ENCODE measurements around the gene ARL15.

Gene ARL15

GRCh38 chr5:53927668-53928247 lies 382.6 kb downstream of the ARL15 start:
- Histone ChIP-seq H3K9ac (ENCODE audit: low read depth, low read length, poor library complexity) (no peak overlapping the region), H2BK5ac (ENCODE audit: low read length) (no peak overlapping the region), H2AFZ (ENCODE audit: low read length) (no peak overlapping the region)

GRCh38 chr5:53926026-53926425 lies 384.3 kb downstream of the ARL15 start:
- H3K79me1 ChIP-seq (ENCODE audit: low read depth, low read length): no peaks in the 10 kb centered on the region
- no peak overlapping the region for H4K8ac ChIP-seq (ENCODE audit: low read depth, low read length)
- no peak overlapping the region for H2AFZ ChIP-seq (ENCODE audit: low read length)
- H3K4me3 ChIP-seq (ENCODE audit: low read length in 2 of 2): no peak overlapping the region
- H3K14ac ChIP-seq (ENCODE audit: low read length): no peak overlapping the region
- DNase-seq (ENCODE audit: low spot score): no peak
- no peak overlapping the region for H2AK5ac ChIP-seq (ENCODE audit: low read depth, low read length)
- H3K4me1 ChIP-seq (ENCODE audit: control insufficient read depth in 2 of 2, insufficient read depth in 1 of 2, low read depth in 1 of 2, low read length in 2 of 2): peaks cover 2 to 16% of the 10 kb centered on the region in 2 donors
- no peak overlapping the region for H2BK5ac ChIP-seq (ENCODE audit: low read length)
- no peak overlapping the region for H4K91ac ChIP-seq (ENCODE audit: low read depth, low read length, poor library complexity)
- no peak overlapping the region for H2BK120ac ChIP-seq (ENCODE audit: low read depth, low read length)
- no CpG with 5 or more reads among the region's 4 CpGs for WGBS, 2 donors (ENCODE audit: extremely low coverage in 2 of 2, insufficient read length in 2 of 2, insufficient replicate concordance in 1 of 2)
- H3K9me3 ChIP-seq (replicated peaks in 1 of 2; ENCODE audit: control insufficient read depth in 2 of 2, insufficient read depth in 1 of 2, low read depth in 1 of 2, low read length in 2 of 2): no peaks in the 10 kb centered on the region
- H3K27ac ChIP-seq (replicated peaks; ENCODE audit: low read length): no peak overlapping the region
- no peak overlapping the region for H2BK15ac ChIP-seq (ENCODE audit: low read length)
- H3K23ac ChIP-seq (ENCODE audit: low read depth, low read length, poor library complexity): no peak overlapping the region
- H3K4ac ChIP-seq (ENCODE audit: low read length): no peak overlapping the region
- no peak overlapping the region for H3K9ac ChIP-seq (ENCODE audit: low read depth, low read length, poor library complexity)
- no peak overlapping the region for H3K18ac ChIP-seq (ENCODE audit: low read length)
- H3K27me3 ChIP-seq (ENCODE audit: control insufficient read depth in 3 of 3, insufficient read depth in 3 of 3, low read depth in 1 of 3, low read length in 3 of 3): no peaks in the 10 kb centered on the region
- H3K36me3 ChIP-seq (replicated peaks in 1 of 2; ENCODE audit: control insufficient read depth in 2 of 2, insufficient read depth in 2 of 2, low read length in 2 of 2): no peaks in the 10 kb centered on the region
- no peak overlapping the region for H3K4me2 ChIP-seq (ENCODE audit: insufficient read depth, low read length, poor library complexity, severe bottlenecking)
- H2BK12ac ChIP-seq (ENCODE audit: low read length): no peak overlapping the region

More at GRCh38 chr5:53927668-53928247, 382.6 kb downstream of the ARL15 start:
- Histone ChIP-seq H2BK15ac (ENCODE audit: low read length) (no peak overlapping the region), H3K4me1 (ENCODE audit: control insufficient read depth in 2 of 2, insufficient read depth in 1 of 2, low read depth in 1 of 2, low read length in 2 of 2) (peaks cover 2 to 16% of the 10 kb centered on the region in 2 donors), H3K9me3 (replicated peaks in 1 of 2; ENCODE audit: control insufficient read depth in 2 of 2, insufficient read depth in 1 of 2, low read depth in 1 of 2, low read length in 2 of 2) (no peaks in the 10 kb centered on the region), H3K4me2 (ENCODE audit: insufficient read depth, low read length, poor library complexity, severe bottlenecking) (no peak overlapping the region), H4K91ac (ENCODE audit: low read depth, low read length, poor library complexity) (no peak overlapping the region), H3K27me3 (ENCODE audit: control insufficient read depth in 3 of 3, insufficient read depth in 3 of 3, low read depth in 1 of 3, low read length in 3 of 3) (no peaks in the 10 kb centered on the region), H3K18ac (ENCODE audit: low read length) (no peak overlapping the region), H3K23ac (ENCODE audit: low read depth, low read length, poor library complexity) (no peak overlapping the region), H3K36me3 (replicated peaks in 1 of 2; ENCODE audit: control insufficient read depth in 2 of 2, insufficient read depth in 2 of 2, low read length in 2 of 2) (no peaks in the 10 kb centered on the region), H3K4me3 (ENCODE audit: low read length in 2 of 2) (no peak overlapping the region), H2BK120ac (ENCODE audit: low read depth, low read length) (no peak overlapping the region), H3K4ac (ENCODE audit: low read length) (no peak overlapping the region), H3K79me1 (ENCODE audit: low read depth, low read length) (no peaks in the 10 kb centered on the region), H2AK5ac (ENCODE audit: low read depth, low read length) (no peak overlapping the region), H3K27ac (replicated peaks; ENCODE audit: low read length) (no peak overlapping the region), H4K8ac (ENCODE audit: low read depth, low read length) (no peak overlapping the region), H3K14ac (ENCODE audit: low read length) (no peak overlapping the region), H2BK12ac (ENCODE audit: low read length) (no peak overlapping the region)
- WGBS, 2 donors (ENCODE audit: extremely low coverage in 2 of 2, insufficient read length in 2 of 2, insufficient replicate concordance in 1 of 2): no CpG with 5 or more reads among the region's 6 CpGs
- no peak for DNase-seq (ENCODE audit: low spot score)

DNA sequence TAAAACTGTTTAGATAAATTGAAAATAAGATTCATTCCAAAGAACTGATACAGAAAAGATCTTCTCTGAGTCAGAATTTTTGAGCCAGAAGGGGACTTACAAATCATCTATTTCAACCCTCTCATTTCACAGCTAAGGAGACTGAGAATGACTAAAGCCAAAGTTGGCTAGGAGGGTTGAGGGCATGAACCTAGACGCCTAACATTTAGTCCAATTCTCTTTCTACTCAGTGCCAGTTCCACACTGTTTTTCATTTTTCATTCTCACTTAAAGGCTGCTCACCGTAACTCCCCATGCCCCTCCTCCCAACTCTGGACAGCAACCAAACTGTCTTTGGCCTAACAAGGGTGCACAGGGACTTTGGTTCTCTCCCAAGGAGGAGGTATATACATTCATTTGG lies 386.0 kb downstream of the ARL15 start:
- H2AFZ ChIP-seq (ENCODE audit: low read length): no peak overlapping the region
- H3K4me3 ChIP-seq (ENCODE audit: low read length in 2 of 2): no peak overlapping the region
- H2BK12ac ChIP-seq (ENCODE audit: low read length): no peak overlapping the region
- H2BK15ac ChIP-seq (ENCODE audit: low read length): no peak overlapping the region
- no peaks in the 10 kb centered on the region for H3K9me3 ChIP-seq (replicated peaks in 1 of 2; ENCODE audit: control insufficient read depth in 2 of 2, insufficient read depth in 1 of 2, low read depth in 1 of 2, low read length in 2 of 2)
- no peak overlapping the region for H2BK120ac ChIP-seq (ENCODE audit: low read depth, low read length)
- H2BK5ac ChIP-seq (ENCODE audit: low read length): no peak overlapping the region
- H3K27ac ChIP-seq (replicated peaks; ENCODE audit: low read length): no peak overlapping the region
- H4K91ac ChIP-seq (ENCODE audit: low read depth, low read length, poor library complexity): no peak overlapping the region
- no peak overlapping the region for H4K8ac ChIP-seq (ENCODE audit: low read depth, low read length)
- no peak overlapping the region for H2AK5ac ChIP-seq (ENCODE audit: low read depth, low read length)
- no peak overlapping the region for H3K4ac ChIP-seq (ENCODE audit: low read length)
- no peak overlapping the region for H3K23ac ChIP-seq (ENCODE audit: low read depth, low read length, poor library complexity)
- H3K4me2 ChIP-seq (ENCODE audit: insufficient read depth, low read length, poor library complexity, severe bottlenecking): no peak overlapping the region
- no peak overlapping the region for H3K9ac ChIP-seq (ENCODE audit: low read depth, low read length, poor library complexity)
- no peak overlapping the region for H3K18ac ChIP-seq (ENCODE audit: low read length)
- WGBS, 2 donors (ENCODE audit: extremely low coverage in 2 of 2, insufficient read length in 2 of 2, insufficient replicate concordance in 1 of 2): no CpG with 5 or more reads among the region's 2 CpGs
- H3K36me3 ChIP-seq (replicated peaks in 1 of 2; ENCODE audit: control insufficient read depth in 2 of 2, insufficient read depth in 2 of 2, low read length in 2 of 2): no peaks in the 10 kb centered on the region
- no peaks in the 10 kb centered on the region for H3K79me1 ChIP-seq (ENCODE audit: low read depth, low read length)
- H3K27me3 ChIP-seq (ENCODE audit: control insufficient read depth in 3 of 3, insufficient read depth in 3 of 3, low read depth in 1 of 3, low read length in 3 of 3): no peaks in the 10 kb centered on the region
- H3K14ac ChIP-seq (ENCODE audit: low read length): no peak overlapping the region
- H3K4me1 ChIP-seq (ENCODE audit: control insufficient read depth in 2 of 2, insufficient read depth in 1 of 2, low read depth in 1 of 2, low read length in 2 of 2): peaks cover 2 to 13% of the 10 kb centered on the region in 2 donors
- no peak for DNase-seq (ENCODE audit: low spot score)

- Histone ChIP-seq H3K36me3 (replicated peaks in 1 of 2; ENCODE audit: control insufficient read depth in 2 of 2, insufficient read depth in 2 of 2, low read length in 2 of 2) (no peaks in the 10 kb centered on the region), H3K79me1 (ENCODE audit: low read depth, low read length) (no peaks in the 10 kb centered on the region), H2AK5ac (ENCODE audit: low read depth, low read length) (no peak overlapping the region), H3K9me3 (replicated peaks in 1 of 2; ENCODE audit: control insufficient read depth in 2 of 2, insufficient read depth in 1 of 2, low read depth in 1 of 2, low read length in 2 of 2) (no peaks in the 10 kb centered on the region), H3K27ac (replicated peaks; ENCODE audit: low read length) (no peak overlapping the region), H3K4me2 (ENCODE audit: insufficient read depth, low read length, poor library complexity, severe bottlenecking) (no peak overlapping the region), H4K91ac (ENCODE audit: low read depth, low read length, poor library complexity) (no peak overlapping the region), H3K9ac (ENCODE audit: low read depth, low read length, poor library complexity) (no peak overlapping the region), H3K4me1 (ENCODE audit: control insufficient read depth in 2 of 2, insufficient read depth in 1 of 2, low read depth in 1 of 2, low read length in 2 of 2) (peaks cover 2 to 10% of the 10 kb centered on the region in 2 donors), H3K27me3 (ENCODE audit: control insufficient read depth in 3 of 3, insufficient read depth in 3 of 3, low read depth in 1 of 3, low read length in 3 of 3) (no peaks in the 10 kb centered on the region), H4K8ac (ENCODE audit: low read depth, low read length) (no peak overlapping the region), H2BK15ac (ENCODE audit: low read length) (no peak overlapping the region), H2AFZ (ENCODE audit: low read length) (no peak overlapping the region), H3K4ac (ENCODE audit: low read length) (no peak overlapping the region), H3K14ac (ENCODE audit: low read length) (no peak overlapping the region), H3K4me3 (ENCODE audit: low read length in 2 of 2) (no peak overlapping the region), H2BK120ac (ENCODE audit: low read depth, low read length) (no peak overlapping the region), H2BK12ac (ENCODE audit: low read length) (no peak overlapping the region), H2BK5ac (ENCODE audit: low read length) (no peak overlapping the region), H3K23ac (ENCODE audit: low read depth, low read length, poor library complexity) (no peak overlapping the region), H3K18ac (ENCODE audit: low read length) (no peak overlapping the region)
- WGBS, 2 donors (ENCODE audit: extremely low coverage in 2 of 2, insufficient read length in 2 of 2, insufficient replicate concordance in 1 of 2): no CpG with 5 or more reads among the region's 6 CpGs
- DNase-seq (ENCODE audit: low spot score): no peak
Measured at GRCh38 chr5:53923961-53924360, 386.4 kb downstream of the ARL15 start.

All from neuronal stem cell (in vitro differentiated cells).